B cell (primary cell): ENCODE measurements around the gene PGGHG. TPM values are rescaled to one million over a fixed set of nuclear protein-coding genes. Genes with fewer than 3 reads are reported as not detected.

Experiments
- ATAC-seq: fragments of 200-7000 bp; cut with Tn5 transposase; one replicate; pipeline ENCODE4 v1.10.0; 2021; ENCODE audit warnings: low read depth, mild to moderate bottlenecking, moderate number of reproducible peaks, moderate library complexity
- CTCF ChIA-PET: fragments of 350-600 bp; sonication (Branson Sonifier 250); formaldehyde crosslinking; loops from one replicate; lab custom pipeline; 2021; ENCODE audit warnings: antibody characterized with exemption, inconsistent platforms; lab: Charles Lee
- POLR2A ChIA-PET: fragments of 350-600 bp; sonication (Branson Sonifier 250); formaldehyde crosslinking; loops from one replicate; lab custom pipeline; 2021; ENCODE audit warnings: antibody characterized with exemption; lab: Charles Lee
- DNase-seq: peaks from one replicate; pipeline ENCODE4 v3.0.0; 2013
- H2AFZ ChIP-seq: 2 replicates; pipeline ENCODE4 v1.6.1; 2012; ENCODE audit warnings: mild to moderate bottlenecking, low read depth, low read length; ENCODE audit not compliant: insufficient read depth, poor library complexity, severe bottlenecking
- H3K27ac ChIP-seq, 2 donors: 1 replicate in 1 of 2; 2 replicates in 1 of 2; pipeline ENCODE4 v1.5.1; 2012 to 2013; ENCODE audit warnings: low read length in 2 of 2, mild to moderate bottlenecking in 2 of 2, moderate library complexity in 1 of 2
- H3K27me3 ChIP-seq, 4 experiments: fragments of 200-600 bp in 1 of 4; sonication (generic) in 1 of 4; replicated peaks in 1 of 4; 1 replicate in 2 of 4; 2 replicates in 2 of 4; pipeline versions ENCODE4 v1.6.1 to v1.7.0; 2013 to 2016; ENCODE audit warnings: low read length in 3 of 4, mild to moderate bottlenecking in 2 of 4, mixed read lengths in 1 of 4, moderate library complexity in 1 of 4; ENCODE audit not compliant: insufficient read depth in 4 of 4, control insufficient read depth in 3 of 4; ENCODE audit errors: control extremely low read depth in 1 of 4
- H3K36me3 ChIP-seq, 2 experiments: replicated peaks in 1 of 2; 1 replicate in 1 of 2; 2 replicates in 1 of 2; pipeline versions ENCODE4 v1.6.1 to v1.7.1; 2013; ENCODE audit warnings: low read length in 1 of 2; ENCODE audit not compliant: insufficient read depth in 2 of 2, control insufficient read depth in 1 of 2; ENCODE audit errors: control extremely low read depth in 1 of 2, extremely low read depth in 1 of 2
- H3K4me1 ChIP-seq, 2 donors: fragments of 200-600 bp in 1 of 2; sonication (generic) in 1 of 2; 1 replicate in 1 of 2; 2 replicates in 1 of 2; pipeline versions ENCODE4 v1.5.1 to v1.6.1; 2013 to 2017; ENCODE audit warnings: low read length in 2 of 2; ENCODE audit not compliant: control insufficient read depth in 2 of 2, insufficient read depth in 2 of 2
- H3K4me2 ChIP-seq: replicated peaks from 2 replicates; pipeline ENCODE3; 2012; ENCODE audit warnings: mild to moderate bottlenecking, low read depth, low read length; ENCODE audit not compliant: poor library complexity, severe bottlenecking
- H3K4me3 ChIP-seq, 5 experiments: fragments of 200-600 bp in 1 of 5; sonication (generic) in 1 of 5; 1 replicate in 3 of 5; 2 replicates in 2 of 5; pipeline versions ENCODE4 v1.5.1 to v1.7.0; 2011 to 2016; ENCODE audit warnings: low read length in 4 of 5, mild to moderate bottlenecking in 4 of 5, low read depth in 2 of 5, control low read depth in 1 of 5, moderate library complexity in 1 of 5; ENCODE audit not compliant: insufficient read depth in 1 of 5; ENCODE audit errors: control extremely low read depth in 1 of 5, extremely low read depth in 1 of 5
- H3K79me2 ChIP-seq: fragments of 200-600 bp; sonication (generic); one replicate; pipeline ENCODE4 v1.6.0; 2016; ENCODE audit warnings: low read length; ENCODE audit not compliant: control insufficient read depth, insufficient read depth
- H3K9ac ChIP-seq: fragments of 200-600 bp; sonication (generic); 2 replicates; pipeline ENCODE4 v1.6.1; 2017; ENCODE audit warnings: mild to moderate bottlenecking, low read length, moderate library complexity
- H3K9me3 ChIP-seq, 3 donors: one replicate each; pipeline versions ENCODE4 v1.6.1 to v1.7.1; 2013; ENCODE audit warnings: low read length in 2 of 3; ENCODE audit not compliant: control insufficient read depth in 2 of 3, insufficient read depth in 1 of 3; ENCODE audit errors: control extremely low read depth in 1 of 3
- H4K20me1 ChIP-seq: 2 replicates; pipeline ENCODE4 v1.6.0; 2012; ENCODE audit warnings: mild to moderate bottlenecking, low read length; ENCODE audit not compliant: insufficient read depth, control insufficient read depth, poor library complexity, severe bottlenecking
- H3K27ac Mint-ChIP-seq: one replicate; pipeline ENCODE4 v1.8.0; 2021; ENCODE audit warnings: mixed read lengths
- H3K27me3 Mint-ChIP-seq: one replicate; pipeline ENCODE4 v1.8.0; 2021; ENCODE audit warnings: mixed read lengths
- H3K4me1 Mint-ChIP-seq: one replicate; pipeline ENCODE4 v1.8.0; 2021; ENCODE audit warnings: mixed read lengths
- H3K4me3 Mint-ChIP-seq: one replicate; pipeline ENCODE4 v1.8.0; 2021; ENCODE audit warnings: mixed read lengths
- H3K9me3 Mint-ChIP-seq: one replicate; pipeline ENCODE4 v1.8.0; 2022; ENCODE audit warnings: mixed read lengths; ENCODE audit not compliant: insufficient read depth
- CTCF ChIP-seq: fragments of 200-600 bp; IDR thresholded peaks from one replicate; pipeline ENCODE4 v1.8.0; 2022; ENCODE audit warnings: antibody characterized with exemption, mild to moderate bottlenecking
- WGBS: methylation state at CpG from one replicate; pipeline ENCODE4 v1.1.5; 2013; ENCODE audit warnings: missing lambda C conversion rate; ENCODE audit not compliant: insufficient coverage; 5-methylcytosine and 5-hydroxymethylcytosine counted together
- intact Hi-C: fragments of 100-400 bp; cut with micrococcal nuclease; formaldehyde crosslinking; loops from one replicate; pipeline ENCODE4 v1.10.0; 2022
- polyA plus RNA-seq: library from polyadenylated mRNA; depleted of rRNA; stranded (reverse); fragments of >200 nt; gene quantifications from 2 replicates; pipeline ENCODE4 v1.2.3, GENCODE V29; 2012
- total RNA-seq, 2 donors: library from RNA; stranded (reverse); fragments of 120-200 nt in 1 of 2; gene quantifications; 1 replicate in 1 of 2; 2 replicates in 1 of 2; pipeline versions ENCODE4 v1.2.3 to v1.2.4, GENCODE V29; 2013 to 2022

PGGHG gene
- total and polyA plus RNA-seq, 2 donors (not counting 1 experiment from before 2014, with no cell fraction given), result 159 to 264 TPM

DNA sequence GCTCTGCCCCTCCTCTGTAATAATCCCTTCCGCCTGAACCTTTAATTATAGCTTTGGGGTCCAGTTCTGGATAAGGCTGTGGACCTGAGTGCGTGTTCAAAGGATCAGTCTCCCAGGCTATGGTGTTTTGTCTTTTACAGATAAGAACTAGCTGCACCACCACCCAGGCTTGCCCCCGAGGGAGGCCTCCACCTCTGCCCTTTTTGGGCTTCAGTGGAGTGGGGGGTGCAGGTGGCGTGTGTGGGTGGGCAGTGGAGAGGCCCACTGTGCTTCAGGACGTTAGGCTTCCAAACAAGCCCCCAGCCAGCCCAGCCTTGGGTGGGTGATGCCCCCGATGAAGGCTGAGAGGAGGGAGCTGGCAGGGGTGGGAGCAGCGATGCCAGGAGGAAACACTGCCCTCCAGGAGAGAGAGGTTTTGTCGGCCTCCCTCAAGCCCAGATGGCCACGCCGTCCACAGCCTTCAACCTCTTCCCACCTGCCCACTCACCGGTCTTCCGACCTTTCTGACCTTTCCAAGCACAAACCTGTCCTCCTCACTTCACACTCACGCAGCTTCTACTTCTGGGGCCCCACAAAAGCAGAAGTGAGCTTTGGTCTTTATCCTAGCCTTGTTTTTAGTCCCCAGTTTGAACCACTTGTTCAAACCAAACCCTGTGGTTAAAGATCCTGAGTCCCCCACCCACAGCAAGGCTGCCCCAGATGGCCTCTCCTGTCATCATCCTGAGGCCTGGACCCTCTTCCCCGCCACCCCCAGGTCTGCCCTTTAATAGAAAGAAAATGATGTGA, 31.8 kb upstream of the PGGHG start:
- H3K4me2 ChIP-seq, result peak overlapping the region; percentile 38
- peaks cover 2 to 10% (median 4%) of the 10 kb centered on the region in 3 donors for H3K9me3 ChIP-seq
- H3K36me3 ChIP-seq, result peaks cover 0 to 14% of the 10 kb centered on the region in 2 experiments
- H3K79me2 ChIP-seq, result no peaks in the 10 kb centered on the region
- H3K4me1 ChIP-seq, result peaks cover 17 to 22% of the 10 kb centered on the region in 2 donors
- H3K9ac ChIP-seq, result no peak overlapping the region
- H3K27ac ChIP-seq, result no peak overlapping the region
- POLR2A ChIA-PET, result interaction anchor here (0.6 to 2.3 kb wide), 7 partner anchors 10 to 98 kb away, joined by 3 to 34 read pairs (median 3); partner anchors contain the start of genes PSMD13 and SIRT3
- no peaks in the 10 kb centered on the region for H4K20me1 ChIP-seq
- Mint-ChIP-seq H3K27ac (peak overlapping the region; percentile 54), H3K9me3 (peaks cover 4% of the 10 kb centered on the region), H3K4me1 (peaks cover 30% of the 10 kb centered on the region), H3K27me3 (no peaks in the 10 kb centered on the region), H3K4me3 (peak overlapping the region; percentile 24)
- DNase-seq, result peak; percentile 56
- peak overlapping the region; percentile 59 for H2AFZ ChIP-seq
- WGBS, result 55% methylated on average over 8 of the region's 14 CpGs
- no peak overlapping the region for H3K4me3 ChIP-seq
- intact Hi-C loops, result no loop called here
- H3K27me3 ChIP-seq, result no peaks in the 10 kb centered on the region
- TF ChIP-seq CTCF, result no peak
- CTCF ChIA-PET, result interaction anchor here (0.6 to 1.9 kb wide), 7 partner anchors 10 to 92 kb away, joined by 3 to 11 read pairs (median 4); partner anchors contain the start of gene BET1L
- peak; percentile 69 for ATAC-seq
